Gastrocnemius medialis (tissue), 4 donors: ENCODE data around the gene STUB1. TPM values are rescaled to one million over a fixed set of nuclear protein-coding genes. Genes with fewer than 3 reads are reported as not detected.

Experiments used
- ATAC-seq, 2 donors: fragments of 150-250 bp; one replicate each; pipeline ENCODE4 v1.9.1; 2016
- DNase-seq, 2 donors: peaks; one replicate each; pipeline ENCODE4 v3.0.0-alpha.2; 2019
- H3K27ac ChIP-seq, 4 donors: fragments of 200-600 bp; sonication (generic); 1 replicate in 1 of 4; 2 replicates in 3 of 4; pipeline ENCODE4 v1.5.1; 2016 to 2018; ENCODE audit warnings: mild to moderate bottlenecking in 2 of 4, moderate library complexity in 1 of 4
- H3K27me3 ChIP-seq, 3 donors: fragments of 200-600 bp; sonication (generic) in 2 of 3; 1 replicate in 1 of 3; 2 replicates in 2 of 3; pipeline versions ENCODE4 v1.5.1 to v1.6.0; 2016 to 2019; ENCODE audit warnings: mild to moderate bottlenecking in 1 of 3, moderate library complexity in 1 of 3
- H3K36me3 ChIP-seq, 2 donors: fragments of 200-600 bp; sonication (generic) in 1 of 2; one replicate each; pipeline ENCODE4 v1.5.1; 2017 to 2018
- H3K4me1 ChIP-seq, 2 donors: fragments of 200-600 bp; sonication (generic) in 1 of 2; one replicate each; pipeline ENCODE4 v1.5.1; 2016 to 2017; ENCODE audit warnings: mild to moderate bottlenecking in 2 of 2
- H3K4me3 ChIP-seq, 4 donors: fragments of 200-600 bp; sonication (generic) in 3 of 4; 1 replicate in 1 of 4; 2 replicates in 3 of 4; pipeline ENCODE4 v1.5.1; 2016 to 2019; ENCODE audit warnings: mild to moderate bottlenecking in 2 of 4
- H3K9me3 ChIP-seq, 3 donors: fragments of 200-600 bp; sonication (generic) in 2 of 3; 1 replicate in 1 of 3; 2 replicates in 2 of 3; pipeline ENCODE4 v1.5.1; 2016 to 2019
- POLR2A ChIP-seq, 2 donors: fragments of 450-650 bp; IDR thresholded peaks; one replicate each; pipeline ENCODE4 v1.6.1; 2017; ENCODE audit warnings: antibody characterized with exemption in 2 of 2, mild to moderate bottlenecking in 2 of 2, moderate library complexity in 2 of 2
- in situ Hi-C, 4 donors: fragments of 200-750 bp; cut with MboI; loops; one replicate each; pipeline versions ENCODE4 v1.15.0 to v1.8.0; 2017; ENCODE audit warnings: low sequenced_read_pairs in 4 of 4
- intact Hi-C: fragments of 100-400 bp; cut with DNase I; formaldehyde crosslinking; loops from one replicate; pipeline ENCODE4 v1.15.1; 2023; ENCODE audit warnings: low total_unique reads
- total RNA-seq, 4 donors: library from RNA; depleted of rRNA; stranded (reverse); fragments of >200 nt; gene quantifications; one replicate each; pipeline versions ENCODE4 v1.1.0 to v1.2.3, GENCODE V29; 2016
- TF ChIP-seq, protein P1 (sequence below), 5 experiments: fragments of 450-650 bp in 3 of 5; fragments of 200-600 bp in 2 of 5; sonication (generic) in 2 of 5; IDR thresholded peaks in 4 of 5; conservative IDR thresholded peaks in 1 of 5; 1 replicate in 4 of 5; 2 replicates in 1 of 5; pipeline ENCODE4 v1.5.1; 2016 to 2019; ENCODE audit warnings: antibody characterized with exemption in 5 of 5, mild to moderate bottlenecking in 3 of 5, moderate library complexity in 3 of 5

STUB1 gene
- total RNA-seq, 4 donors from 2014 or later: 144 to 229 (median 204) TPM

DNA sequence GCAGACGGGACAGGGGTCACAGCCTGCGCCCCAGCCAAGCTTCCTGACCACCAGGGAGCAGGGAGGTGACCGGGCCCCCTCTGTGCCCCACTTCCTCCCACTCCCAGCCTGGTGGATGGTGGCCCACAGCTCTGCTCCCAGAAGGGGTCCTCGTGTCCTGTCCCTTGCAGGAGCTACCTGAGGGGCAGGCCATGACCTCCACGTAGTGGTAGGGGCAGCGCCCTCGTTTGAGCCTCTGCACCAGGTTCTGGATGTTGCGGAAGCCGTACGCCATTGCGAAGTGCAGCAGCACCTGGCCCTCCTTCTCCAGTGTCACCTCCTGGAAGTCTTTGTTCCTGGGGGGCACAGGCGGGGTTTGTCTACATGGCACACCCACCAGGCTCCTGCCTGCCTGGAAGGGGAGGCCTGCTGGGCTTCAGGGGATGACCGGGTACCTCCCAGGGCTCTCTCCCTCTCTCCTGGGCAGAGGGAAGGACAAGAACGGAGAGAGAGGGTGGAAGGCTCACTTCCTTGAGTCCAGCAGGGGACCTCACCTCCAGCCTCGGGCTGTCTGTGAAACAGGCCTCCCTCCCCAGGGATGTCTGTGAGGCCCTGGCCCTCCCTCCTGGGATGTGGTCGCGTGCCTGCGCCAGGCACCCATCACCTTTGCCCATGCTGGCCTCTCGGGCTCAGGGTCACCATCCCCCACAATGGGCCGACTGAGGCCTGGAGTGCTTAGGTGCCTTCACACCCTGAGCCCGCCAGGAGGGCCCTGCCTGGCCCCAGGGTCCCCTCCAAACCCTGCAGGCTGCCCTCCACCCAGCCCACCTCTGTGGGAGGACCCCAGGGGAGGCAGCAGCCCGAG, 50.7 kb downstream of the STUB1 start:
- DNase-seq (no peak), ATAC-seq (no peak)
- Histone ChIP-seq H3K27me3 (peaks cover 18 to 28% (median 25%) of the 10 kb centered on the region in 3 donors), H3K4me1 (peaks cover 6 to 11% of the 10 kb centered on the region in 2 donors), H3K36me3 (peaks cover 0 to 46% of the 10 kb centered on the region in 2 donors), H3K4me3 (no peak overlapping the region), H3K9me3 (no peaks in the 10 kb centered on the region), H3K27ac (no peak overlapping the region)
- intact Hi-C loops: no loop called here
- TF ChIP-seq, protein P1, sequence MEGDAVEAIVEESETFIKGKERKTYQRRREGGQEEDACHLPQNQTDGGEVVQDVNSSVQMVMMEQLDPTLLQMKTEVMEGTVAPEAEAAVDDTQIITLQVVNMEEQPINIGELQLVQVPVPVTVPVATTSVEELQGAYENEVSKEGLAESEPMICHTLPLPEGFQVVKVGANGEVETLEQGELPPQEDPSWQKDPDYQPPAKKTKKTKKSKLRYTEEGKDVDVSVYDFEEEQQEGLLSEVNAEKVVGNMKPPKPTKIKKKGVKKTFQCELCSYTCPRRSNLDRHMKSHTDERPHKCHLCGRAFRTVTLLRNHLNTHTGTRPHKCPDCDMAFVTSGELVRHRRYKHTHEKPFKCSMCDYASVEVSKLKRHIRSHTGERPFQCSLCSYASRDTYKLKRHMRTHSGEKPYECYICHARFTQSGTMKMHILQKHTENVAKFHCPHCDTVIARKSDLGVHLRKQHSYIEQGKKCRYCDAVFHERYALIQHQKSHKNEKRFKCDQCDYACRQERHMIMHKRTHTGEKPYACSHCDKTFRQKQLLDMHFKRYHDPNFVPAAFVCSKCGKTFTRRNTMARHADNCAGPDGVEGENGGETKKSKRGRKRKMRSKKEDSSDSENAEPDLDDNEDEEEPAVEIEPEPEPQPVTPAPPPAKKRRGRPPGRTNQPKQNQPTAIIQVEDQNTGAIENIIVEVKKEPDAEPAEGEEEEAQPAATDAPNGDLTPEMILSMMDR (IDR thresholded peaks at IDR 0.05 in 4 of 5, conservative IDR thresholded peaks at IDR 0.05 in 1 of 5): no peak
- no peak for TF ChIP-seq POLR2A (IDR thresholded peaks at IDR 0.05)
- in situ Hi-C loops: no loop called here

DNA sequence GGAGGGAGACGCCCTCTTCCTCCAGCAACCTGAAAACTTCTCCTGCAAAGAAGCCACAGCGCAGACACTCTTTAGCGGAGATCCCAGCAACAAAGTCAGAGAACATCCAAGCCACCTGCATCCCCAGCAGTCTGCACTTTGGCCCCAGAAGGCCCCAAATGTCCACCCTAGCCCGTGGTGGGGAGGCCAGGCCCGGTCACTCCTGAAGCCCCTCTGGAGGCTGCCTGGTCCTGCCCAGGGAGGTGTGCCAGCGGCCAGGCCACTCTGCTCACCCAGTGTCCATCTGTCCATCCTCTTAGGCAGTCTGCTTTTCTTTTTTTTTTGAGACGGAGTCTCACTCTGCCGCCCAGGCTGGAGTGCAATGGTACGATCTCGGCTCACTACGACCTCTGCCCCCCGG, 52.1 kb downstream of the STUB1 start:
- intact Hi-C loops: no loop called here
- Histone ChIP-seq H3K27ac (no peak overlapping the region), H3K27me3 (peaks cover 8 to 16% (median 13%) of the 10 kb centered on the region in 3 donors), H3K36me3 (peaks cover 0 to 61% of the 10 kb centered on the region in 2 donors), H3K4me1 (peaks cover 4 to 8% of the 10 kb centered on the region in 2 donors), H3K4me3 (no peak overlapping the region), H3K9me3 (no peaks in the 10 kb centered on the region)
- in situ Hi-C loops: no loop called here
- no peak for ATAC-seq
- DNase-seq: no peak
- TF ChIP-seq POLR2A (IDR thresholded peaks at IDR 0.05): no peak
- TF ChIP-seq, protein P1 (IDR thresholded peaks at IDR 0.05 in 4 of 5, conservative IDR thresholded peaks at IDR 0.05 in 1 of 5): no peak

Other genes starting within 250 kb of the STUB1 start
- 10 to 100 TPM; 22.3 to 37.8 (median 27.4) TPM for gene CAPN15, start 152.7 kb upstream of the STUB1 start, total RNA-seq
- gene PRR35, start 120.0 kb upstream of the STUB1 start, total RNA-seq: not detected
- gene NHLRC4, start 113.4 kb upstream of the STUB1 start, total RNA-seq: under 1 TPM; 0.42 to 0.56 (median 0.48) TPM
- gene PIGQ, start 110.4 kb upstream of the STUB1 start, total RNA-seq: 10 to 100 TPM; 22.2 to 47.3 (median 38.5) TPM
- gene RAB40C, start 90.3 kb upstream of the STUB1 start, total RNA-seq: 10 to 100 TPM; 15.6 to 29.3 (median 21.4) TPM
- gene WFIKKN1, start 49.4 kb upstream of the STUB1 start, total RNA-seq: 1 to 10 TPM in 3 of 4 donors, under 1 TPM in 1; 0.12 to 3.2 (median 1.3) TPM
- 100 to 1,000 TPM; 114 to 212 (median 141) TPM for gene METTL26, start 44.1 kb upstream of the STUB1 start, total RNA-seq
- 100 to 1,000 TPM in 3 of 4 donors, 10 to 100 TPM in 1; 59.6 to 155 (median 114) TPM for gene MCRIP2, start 38.6 kb upstream of the STUB1 start, total RNA-seq
- 1 to 10 TPM; 2.9 to 9.8 (median 6.5) TPM for gene WDR90, start 31.0 kb upstream of the STUB1 start, total RNA-seq
- gene RHOT2, start 12.3 kb upstream of the STUB1 start, total RNA-seq: 10 to 100 TPM; 20.9 to 41.6 (median 27.3) TPM
- gene RHBDL1, start 4.7 kb upstream of the STUB1 start, total RNA-seq: under 1 TPM in 1 of 4 donors, not detected in 3; 0.31 TPM
- 10 to 100 TPM; 22.8 to 81.8 (median 41.0) TPM for gene JMJD8, start 3.9 kb downstream of the STUB1 start, total RNA-seq
- 10 to 100 TPM; 11.0 to 19.5 (median 16.8) TPM for gene WDR24, start 10.0 kb downstream of the STUB1 start, total RNA-seq
- not detected for gene FBXL16, start 25.4 kb downstream of the STUB1 start, total RNA-seq
- gene METRN, start 34.7 kb downstream of the STUB1 start, total RNA-seq: 10 to 100 TPM; 24.4 to 42.1 (median 33.3) TPM
- gene ANTKMT, start 40.7 kb downstream of the STUB1 start, total RNA-seq: 10 to 100 TPM; 20.9 to 84.0 (median 38.7) TPM
- not detected for gene CCDC78, start 46.0 kb downstream of the STUB1 start, total RNA-seq
- gene HAGHL, start 46.7 kb downstream of the STUB1 start, total RNA-seq: under 1 TPM in 2 of 4 donors, not detected in 2; 0.27 to 0.42 TPM
- 10 to 100 TPM; 16.1 to 48.5 (median 21.6) TPM for gene CIAO3, start 60.6 kb downstream of the STUB1 start, total RNA-seq
- gene MSLN, start 80.3 kb downstream of the STUB1 start, total RNA-seq: not detected
- 10 to 100 TPM in 2 of 4 donors, 1 to 10 TPM in 2; 7.8 to 23.8 (median 15.2) TPM for gene RPUSD1, start 108.0 kb downstream of the STUB1 start, total RNA-seq
- gene CHTF18, start 108.2 kb downstream of the STUB1 start, total RNA-seq: 1 to 10 TPM in 2 of 4 donors, under 1 TPM in 2; 0.44 to 5.8 (median 3.1) TPM
- not detected for gene GNG13, start 120.3 kb downstream of the STUB1 start, total RNA-seq